HG02840 (cell line): Measurements from ENCODE around the gene AHNAK.
"Not testable (repeated sequence)": the region's sequence is repeated elsewhere in the genome, so short reads cannot be mapped to it uniquely, and the experiment has no call there.

Experiments
- ATAC-seq: cut with Tn5 transposase; IDR thresholded peaks from one replicate; pipeline ENCODE4 v1.9.1; 2021; ENCODE audit warnings: mild to moderate bottlenecking, moderate library complexity, moderate number of reproducible peaks; ENCODE audit not compliant: unreplicated experiment, low FRiP score

AHNAK gene

GRCh38 chr11:62499311-62499943 lies 47.2 kb downstream of the AHNAK start:
- ATAC-seq: not testable (repeated sequence)

GRCh38 chr11:62498492-62499286 lies 47.9 kb downstream of the AHNAK start:
- ATAC-seq: no peak

DNA sequence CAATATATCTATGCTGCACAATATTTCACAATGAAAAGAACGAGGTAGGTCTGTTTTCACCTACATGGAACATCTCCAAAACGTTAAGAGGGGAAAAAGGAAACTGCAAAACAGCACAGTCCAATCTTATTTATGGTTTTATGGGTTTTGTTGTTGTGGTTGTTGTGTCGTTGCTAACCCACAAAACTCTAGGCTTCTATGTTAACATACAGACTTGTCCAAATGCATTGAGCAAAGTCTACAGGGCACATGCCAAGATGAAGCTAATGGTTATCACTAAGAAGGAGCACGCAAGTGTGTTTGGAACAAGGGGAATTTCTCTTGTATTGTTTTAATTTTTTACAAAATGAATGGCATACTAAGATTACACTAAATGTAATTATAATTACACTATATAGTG lies 48.6 kb downstream of the AHNAK start:
- no peak for ATAC-seq

GRCh38 chr11:62497132-62497801 lies 49.3 kb downstream of the AHNAK start:
- no peak for ATAC-seq

DNA sequence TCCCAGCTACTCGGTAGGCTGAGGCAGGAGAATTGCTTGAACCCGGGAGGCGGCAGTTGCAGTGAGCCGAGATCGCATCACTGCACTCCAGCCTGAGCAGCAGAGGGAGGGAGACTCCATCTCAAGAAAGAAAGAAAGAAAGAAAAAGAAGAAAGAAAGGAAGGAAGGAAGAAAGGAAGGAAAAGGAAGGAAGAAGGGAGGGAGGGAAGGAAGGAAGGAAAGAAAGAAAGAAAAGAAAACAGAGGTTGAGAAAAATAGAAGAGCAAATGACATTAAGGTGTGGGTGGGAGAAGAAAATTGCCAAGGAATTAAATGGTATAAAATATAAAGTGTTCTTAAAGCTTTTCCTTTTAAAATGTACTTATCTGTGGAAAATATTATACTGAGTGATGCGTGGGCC lies 49.9 kb downstream of the AHNAK start:
- no peak for ATAC-seq

DNA sequence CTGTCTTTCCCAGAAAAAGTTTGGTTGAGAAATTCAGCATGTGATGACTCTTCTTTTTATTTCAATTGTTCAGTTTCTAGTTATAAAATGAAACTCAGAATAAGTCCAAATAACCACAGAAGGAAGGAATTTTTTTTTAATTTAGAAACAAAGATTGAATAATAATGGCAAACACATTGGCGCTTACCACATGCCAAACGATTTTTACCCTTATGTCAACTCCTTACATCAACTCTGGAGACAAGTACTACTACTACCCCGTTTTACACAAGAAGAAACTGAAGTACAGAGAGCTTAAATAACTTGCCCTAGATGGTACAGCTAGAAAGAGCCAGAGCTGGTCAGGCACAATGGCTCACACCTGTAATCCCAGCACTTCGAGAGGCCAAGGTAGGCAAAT lies 52.4 kb downstream of the AHNAK start:
- ATAC-seq: no peak

- ATAC-seq: no peak
Measured at GRCh38 chr11:62493801-62494200, 52.8 kb downstream of the AHNAK start.

DNA sequence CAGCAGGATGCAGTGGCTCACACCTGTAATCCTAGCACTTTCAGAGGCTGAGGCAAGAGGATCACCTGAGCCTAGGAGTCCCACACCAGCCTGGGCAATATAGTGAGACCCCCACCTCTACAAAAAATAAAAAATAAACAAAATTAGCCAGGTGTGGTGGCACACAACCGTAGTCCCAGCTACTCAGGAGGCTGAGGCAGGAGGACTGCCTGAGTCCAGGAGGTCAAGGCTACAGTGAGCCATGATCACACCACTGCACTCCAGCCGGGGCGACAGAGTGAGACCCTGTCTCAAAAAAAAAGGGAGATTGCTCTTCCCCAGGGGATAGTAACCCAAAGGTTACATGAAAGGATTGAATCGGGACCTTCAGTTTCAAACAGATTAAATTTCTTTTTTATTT lies 54.0 kb downstream of the AHNAK start:
- ATAC-seq: no peak

DNA sequence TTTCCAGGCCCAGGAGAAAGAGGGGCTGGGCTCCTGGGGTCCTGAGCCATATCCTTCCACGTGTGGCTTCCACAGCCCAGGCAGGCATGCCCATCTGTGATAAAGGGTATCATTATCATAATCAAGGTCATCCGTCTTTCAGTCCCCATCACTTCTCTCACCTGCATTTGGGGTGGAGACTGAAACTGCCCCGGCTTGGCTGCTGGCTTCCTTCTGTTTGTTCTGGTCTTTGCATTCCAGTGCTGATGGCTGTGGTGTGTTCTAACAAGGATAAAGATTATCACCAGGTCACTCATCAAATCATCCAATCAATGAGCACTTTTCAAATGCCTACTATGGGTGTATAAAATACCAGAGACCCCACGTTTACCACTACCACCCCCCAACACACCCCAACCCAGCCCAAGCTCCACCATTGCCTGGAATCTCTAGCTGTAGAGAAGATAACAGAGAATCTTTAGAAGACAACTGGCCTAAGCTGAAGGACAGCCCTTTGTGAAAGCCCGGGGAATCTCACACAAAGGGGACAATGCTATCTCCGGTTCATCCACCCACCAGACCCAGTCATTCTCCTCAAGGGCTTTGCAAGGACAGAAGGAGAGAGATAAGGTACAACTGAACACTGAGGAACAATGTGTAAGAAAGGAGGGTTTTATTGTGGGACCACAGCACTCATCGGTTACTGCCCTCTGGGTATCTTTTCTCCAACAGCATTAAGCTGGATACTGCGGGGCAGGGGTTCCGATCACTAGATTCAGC lies 54.9 kb downstream of the AHNAK start:
- ATAC-seq: no peak

DNA sequence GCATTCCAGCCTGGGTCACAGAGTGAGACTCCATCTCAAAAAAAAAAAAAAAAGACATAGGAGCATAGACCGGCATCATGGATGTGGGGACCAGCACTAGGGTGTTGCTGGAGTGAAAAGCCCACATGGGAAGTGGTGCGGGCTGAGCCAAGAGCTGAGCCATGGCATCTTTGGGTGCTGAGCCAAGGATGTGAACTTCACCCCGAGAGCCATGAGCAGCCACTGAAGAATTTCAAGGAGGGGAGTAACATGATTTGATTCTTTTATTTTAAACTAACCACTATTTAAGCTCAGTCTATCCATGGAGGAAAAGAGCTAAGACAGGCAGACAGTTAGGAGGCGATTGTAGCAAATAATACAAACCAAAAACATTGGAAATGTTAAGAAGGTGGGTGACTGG lies 57.4 kb downstream of the AHNAK start:
- ATAC-seq: no peak

GRCh38 chr11:62487738-62488551 lies 58.7 kb downstream of the AHNAK start:
- ATAC-seq: no peak

DNA sequence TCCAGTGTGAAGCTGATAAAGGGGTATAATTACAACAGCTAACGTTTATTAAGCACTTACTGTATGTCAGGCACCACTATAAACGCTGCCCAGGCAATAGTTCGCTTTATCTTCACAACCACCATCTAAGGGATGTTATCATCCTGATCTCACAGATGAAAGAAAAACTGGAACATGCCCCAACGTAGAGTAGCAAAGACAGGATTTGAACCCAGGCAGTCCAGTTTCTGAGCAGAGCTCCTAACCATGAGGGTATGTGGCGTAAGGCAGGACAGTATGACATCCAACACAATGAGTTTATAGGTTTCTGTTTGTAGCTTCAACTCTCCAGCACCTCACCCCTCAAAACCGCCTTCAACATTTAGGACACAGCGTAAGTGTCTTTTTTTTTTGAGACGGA lies 59.5 kb downstream of the AHNAK start:
- ATAC-seq: no peak

- no peak for ATAC-seq
Measured at GRCh38 chr11:62484352-62484751, 62.3 kb downstream of the AHNAK start.

DNA sequence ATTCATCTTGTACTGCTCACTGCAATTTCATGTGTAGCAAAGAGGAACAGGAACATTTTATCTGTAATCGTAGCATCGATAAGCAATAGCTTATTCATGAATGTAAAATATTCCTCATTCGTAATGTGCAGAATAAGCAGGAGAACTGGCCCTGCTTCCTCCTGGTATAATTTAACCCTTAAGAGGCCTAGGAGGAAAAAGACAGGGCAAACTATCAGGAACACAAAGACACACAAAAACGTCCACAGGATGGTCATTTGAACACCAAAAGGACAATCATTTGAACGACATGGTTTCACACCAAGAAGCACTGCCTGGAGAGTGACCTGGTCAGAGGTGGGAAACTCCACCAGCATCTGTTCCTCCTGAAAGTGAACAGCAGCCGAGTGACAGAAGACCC lies 63.9 kb downstream of the AHNAK start:
- ATAC-seq: no peak

DNA sequence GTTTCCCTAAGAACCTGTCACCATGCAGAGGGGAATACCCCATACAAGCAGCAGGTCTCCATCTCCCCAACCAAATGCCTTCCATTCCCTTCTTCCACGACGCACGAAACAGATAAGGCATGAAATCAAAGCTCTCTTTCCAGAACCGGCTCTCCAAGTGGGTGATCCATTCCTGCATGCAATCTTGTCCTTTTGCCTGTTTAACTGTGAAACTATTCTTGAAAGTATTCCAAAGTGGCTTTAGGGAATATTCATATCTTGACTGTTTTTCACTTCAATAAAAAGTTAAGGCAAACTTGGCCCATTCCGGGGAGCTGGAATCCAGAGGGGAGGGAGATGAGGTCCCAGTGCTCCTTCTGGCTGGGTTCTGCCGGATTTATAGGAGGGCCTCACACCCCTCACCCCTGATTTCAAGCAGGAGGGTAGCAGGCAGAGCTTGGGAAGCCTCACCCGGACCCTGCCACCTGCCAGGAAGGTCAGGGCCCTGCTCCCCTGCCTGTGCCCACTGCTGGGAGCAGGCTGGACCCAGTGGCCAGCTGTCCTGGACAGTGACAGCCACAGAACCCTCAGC lies 66.9 kb downstream of the AHNAK start:
- no peak for ATAC-seq

DNA sequence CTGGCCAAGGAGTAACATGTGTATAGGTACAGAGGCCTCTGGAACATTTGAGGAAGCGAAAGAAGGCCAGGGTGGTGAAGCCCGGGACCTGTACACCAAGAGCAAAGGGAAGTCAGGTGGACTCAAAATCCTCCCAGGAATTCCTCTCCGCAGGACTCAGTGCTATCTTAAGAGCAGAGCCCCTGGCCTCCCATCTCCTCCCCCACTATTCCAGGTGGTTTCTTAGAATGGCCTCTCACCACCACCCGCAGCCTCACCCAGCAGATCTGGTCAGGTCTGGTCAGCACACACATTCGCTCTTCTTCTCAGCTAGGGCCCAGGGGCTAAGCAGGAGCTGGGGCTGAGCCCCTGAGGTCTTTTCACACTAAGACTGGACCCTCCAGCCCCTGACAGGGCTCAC lies 68.7 kb downstream of the AHNAK start:
- ATAC-seq: no peak

DNA sequence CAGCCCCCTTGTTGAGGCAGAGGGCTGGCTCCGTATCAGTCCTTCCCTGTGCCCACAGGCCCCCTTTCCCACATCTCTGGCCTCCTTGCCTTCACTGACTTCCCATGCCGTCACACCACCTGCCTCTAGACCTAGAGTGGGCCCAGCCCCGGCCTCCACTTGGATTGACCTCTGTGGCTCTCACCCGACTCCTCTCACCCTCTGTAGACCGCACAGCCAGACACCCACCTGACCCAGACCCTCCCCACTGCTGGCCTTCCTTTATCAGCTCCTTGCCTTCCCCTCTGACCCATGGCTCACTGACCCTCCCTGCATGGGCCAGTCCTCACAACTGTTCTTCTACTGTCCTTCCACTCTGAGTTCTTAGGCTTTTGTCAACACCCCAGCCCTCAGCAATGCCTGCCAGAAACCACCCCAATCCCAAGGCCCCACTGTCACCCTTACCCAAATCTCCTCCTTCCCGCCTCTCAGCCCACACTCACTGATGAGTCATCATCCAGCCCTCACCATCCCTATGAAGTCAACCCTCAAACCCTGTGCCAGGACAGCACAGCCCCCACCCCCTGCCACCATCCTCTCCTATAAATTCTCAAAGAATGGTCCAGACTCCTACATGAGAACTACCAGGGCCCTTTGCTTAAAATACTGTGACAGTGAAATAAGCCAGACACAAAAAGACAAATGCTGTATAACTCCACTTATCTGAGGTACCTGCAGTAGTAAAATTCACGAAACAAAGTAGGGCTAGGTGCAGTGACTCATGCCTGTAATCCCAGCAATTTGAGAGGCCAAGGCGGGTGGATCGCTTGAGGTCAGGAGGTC lies 74.3 kb downstream of the AHNAK start:
- no peak for ATAC-seq

GRCh38 chr11:62471603-62472002 lies 75.0 kb downstream of the AHNAK start:
- no peak for ATAC-seq

DNA sequence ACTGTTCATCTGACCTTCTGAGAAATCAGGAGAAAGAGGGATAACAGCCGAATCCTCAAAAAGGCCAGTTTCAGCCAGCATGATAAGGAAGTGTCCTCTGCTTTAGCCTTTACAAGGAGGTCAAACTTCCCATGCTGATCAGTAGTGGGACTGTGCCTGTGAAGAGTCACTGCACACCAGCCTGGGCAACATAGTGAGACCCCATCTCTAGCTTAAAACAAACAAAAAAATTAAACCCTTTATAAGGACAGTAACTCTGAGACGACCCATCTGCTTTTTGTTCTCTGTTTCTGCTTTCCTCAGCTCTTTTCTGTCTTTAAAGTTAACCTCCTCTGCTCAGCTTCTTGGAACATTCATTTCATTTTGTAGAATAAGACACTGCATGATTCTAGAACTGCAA lies 78.0 kb downstream of the AHNAK start:
- ATAC-seq: no peak
